Stimulated activated CD8-positive, alpha-beta memory T cell treated with anti-CD3 and anti-CD28 coated beads, Interleukin-12 subunit alpha, Interleukin-12 subunit beta, amount 100 ng/mL, for 4 hours (primary cell): ENCODE measurements around the gene PHACTR2.
"Not testable (repeated sequence)": the region's sequence is repeated elsewhere in the genome, so short reads cannot be mapped to it uniquely, and the experiment has no call there.

ENCODE experiments used
- DNase-seq: peaks from one replicate; pipeline ENCODE4 v3.0.0-alpha.2; 2020; ENCODE audit warnings: low read depth

PHACTR2 gene

GRCh38 chr6:143766185-143766553 lies 88.4 kb downstream of the PHACTR2 start:
- no peak for DNase-seq

- no peak for DNase-seq
These were observed 89.7 kb downstream of the PHACTR2 start for GRCh38 chr6:143767433-143767832.

- DNase-seq: no peak
These were observed 94.6 kb downstream of the PHACTR2 start for GRCh38 chr6:143772116-143773086.

GRCh38 chr6:143773506-143774150 lies 95.9 kb downstream of the PHACTR2 start:
- DNase-seq: no peak

- no peak for DNase-seq
These were observed 96.6 kb downstream of the PHACTR2 start for GRCh38 chr6:143774347-143774746.

GRCh38 chr6:143775336-143775735 lies 97.6 kb downstream of the PHACTR2 start:
- no peak for DNase-seq

GRCh38 chr6:143778926-143779325 lies 101.2 kb downstream of the PHACTR2 start:
- no peak for DNase-seq

GRCh38 chr6:143782481-143782880 lies 104.7 kb downstream of the PHACTR2 start:
- DNase-seq: no peak

GRCh38 chr6:143783077-143783476 lies 105.3 kb downstream of the PHACTR2 start:
- DNase-seq: no peak

GRCh38 chr6:143784316-143784715 lies 106.6 kb downstream of the PHACTR2 start:
- no peak for DNase-seq

- DNase-seq: not testable (repeated sequence)
These were observed 108.6 kb downstream of the PHACTR2 start for GRCh38 chr6:143786371-143786770.

GRCh38 chr6:143792402-143793279 lies 114.9 kb downstream of the PHACTR2 start:
- DNase-seq: no peak

- DNase-seq: no peak
These were observed 115.5 kb downstream of the PHACTR2 start for GRCh38 chr6:143793280-143793619.

- not testable (repeated sequence) for DNase-seq
These were observed 118.8 kb downstream of the PHACTR2 start for GRCh38 chr6:143796551-143796950.

GRCh38 chr6:143798487-143798886 lies 120.7 kb downstream of the PHACTR2 start:
- DNase-seq: not testable (repeated sequence)

GRCh38 chr6:143802833-143803565 lies 125.2 kb downstream of the PHACTR2 start:
- no peak for DNase-seq

- no peak for DNase-seq
These were observed 126.2 kb downstream of the PHACTR2 start for GRCh38 chr6:143803769-143804568.

- DNase-seq: no peak
These were observed 127.1 kb downstream of the PHACTR2 start for GRCh38 chr6:143804835-143805239.

- DNase-seq: peak; percentile 42
These were observed 128.7 kb downstream of the PHACTR2 start for GRCh38 chr6:143806282-143807102.
